Suprapubic skin (tissue), 4 donors: ENCODE measurements around the gene SLC26A2. TPM values are rescaled to one million over a fixed set of nuclear protein-coding genes. Genes with fewer than 3 reads are reported as not detected.

Source experiments
- DNase-seq, 2 donors: peaks; one replicate each; pipeline ENCODE4 v3.0.0-alpha.2; 2019; ENCODE audit warnings: low spot score in 2 of 2
- H3K27ac ChIP-seq: fragments of 200-600 bp; sonication (generic); one replicate; pipeline ENCODE4 v1.5.1; 2019
- H3K27me3 ChIP-seq: fragments of 200-600 bp; sonication (generic); one replicate; pipeline ENCODE4 v1.5.1; 2019
- H3K36me3 ChIP-seq: fragments of 200-600 bp; sonication (generic); one replicate; pipeline ENCODE4 v1.5.1; 2019
- H3K4me1 ChIP-seq: fragments of 200-600 bp; sonication (generic); one replicate; pipeline ENCODE4 v1.5.1; 2019
- H3K4me3 ChIP-seq: fragments of 200-600 bp; sonication (generic); one replicate; pipeline ENCODE4 v1.5.1; 2019; ENCODE audit warnings: mild to moderate bottlenecking
- H3K9me3 ChIP-seq: fragments of 200-600 bp; sonication (generic); one replicate; pipeline ENCODE4 v1.5.1; 2019
- CTCF ChIP-seq, 2 donors: fragments of 200-600 bp in 1 of 2; fragments of 450-650 bp in 1 of 2; sonication (generic) in 1 of 2; IDR thresholded peaks; one replicate each; pipeline ENCODE4 v1.5.1; 2016 to 2019; ENCODE audit warnings: antibody characterized with exemption in 2 of 2, mild to moderate bottlenecking in 1 of 2, moderate library complexity in 1 of 2
- EP300 ChIP-seq: sonication (generic); formaldehyde crosslinking; IDR thresholded peaks from one replicate; pipeline ENCODE4 v1.6.1; 2017; ENCODE audit warnings: antibody characterized with exemption
- POLR2A ChIP-seq, 2 donors: fragments of 450-650 bp; IDR thresholded peaks; one replicate each; pipeline ENCODE4 v1.6.1; 2017; ENCODE audit warnings: antibody characterized with exemption in 2 of 2, mild to moderate bottlenecking in 2 of 2, moderate library complexity in 2 of 2
- POLR2AphosphoS5 ChIP-seq, 3 donors: sonication (generic); formaldehyde crosslinking; IDR thresholded peaks; one replicate each; pipeline ENCODE4 v1.6.1; 2017; ENCODE audit warnings: antibody characterized with exemption in 3 of 3
- WGBS: methylation state at CpG from one replicate; pipeline ENCODE4 v1.1.5; 2018; 5-methylcytosine and 5-hydroxymethylcytosine counted together
- total RNA-seq, 4 donors: library from RNA; depleted of rRNA; stranded (reverse); fragments of >200 nt; gene quantifications; one replicate each; pipeline ENCODE4 v1.1.0, GENCODE V29; 2016

The SLC26A2 gene
- total RNA-seq, 4 donors from 2014 or later = 29.9 to 62.2 (median 46.0) TPM

- WGBS = 39% methylated on average over 14 of the region's 14 CpGs
- Histone ChIP-seq H3K36me3 (no peaks in the 10 kb centered on the region), H3K4me3 (peak overlapping the region; percentile 94), H3K4me1 (peaks cover 24% of the 10 kb centered on the region), H3K9me3 (no peaks in the 10 kb centered on the region), H3K27me3 (no peaks in the 10 kb centered on the region), H3K27ac (peak overlapping the region; percentile 92)
- peak; percentile 24 to 29 for TF ChIP-seq CTCF (IDR thresholded peaks at IDR 0.05)
- no peak for TF ChIP-seq POLR2AphosphoS5 (IDR thresholded peaks at IDR 0.05)
- DNase-seq = no peak
Observed at GRCh38 chr5:149959406-149960236, 937 bp upstream of the SLC26A2 start.

- Histone ChIP-seq H3K27me3 (no peaks in the 10 kb centered on the region), H3K9me3 (no peaks in the 10 kb centered on the region), H3K36me3 (no peaks in the 10 kb centered on the region), H3K4me1 (peaks cover 24% of the 10 kb centered on the region), H3K27ac (peak overlapping the region; percentile 92), H3K4me3 (peak overlapping the region; percentile 94)
- WGBS = 27% methylated on average over 9 of the region's 23 CpGs
- no peak for TF ChIP-seq CTCF (IDR thresholded peaks at IDR 0.05)
- no peak for TF ChIP-seq POLR2AphosphoS5 (IDR thresholded peaks at IDR 0.05)
- TF ChIP-seq POLR2A (IDR thresholded peaks at IDR 0.05) = no peak
- TF ChIP-seq EP300 = no peak
- no peak for DNase-seq
Observed at GRCh38 chr5:149961186-149961685, 678 bp downstream of the SLC26A2 start.

- Histone ChIP-seq H3K4me1 (peaks cover 24% of the 10 kb centered on the region), H3K4me3 (no peak overlapping the region), H3K27me3 (no peaks in the 10 kb centered on the region), H3K27ac (no peak overlapping the region), H3K36me3 (no peaks in the 10 kb centered on the region), H3K9me3 (no peaks in the 10 kb centered on the region)
- 60% methylated on average over 6 of the region's 6 CpGs for WGBS
- DNase-seq = no peak
- no peak for TF ChIP-seq POLR2AphosphoS5 (IDR thresholded peaks at IDR 0.05)
- peak; percentile 11 to 20 for TF ChIP-seq CTCF (IDR thresholded peaks at IDR 0.05)
- no peak for TF ChIP-seq POLR2A (IDR thresholded peaks at IDR 0.05)
- no peak for TF ChIP-seq EP300
Observed at GRCh38 chr5:149961957-149962409, 1.4 kb downstream of the SLC26A2 start.

GRCh38 chr5:149962601-149963300 is 2.2 kb downstream of the SLC26A2 start:
- 89% methylated on average over 5 of the region's 5 CpGs for WGBS
- H3K36me3 ChIP-seq = no peaks in the 10 kb centered on the region
- TF ChIP-seq EP300 (no peak), POLR2A (IDR thresholded peaks at IDR 0.05) (no peak), CTCF (IDR thresholded peaks at IDR 0.05) (no peak), POLR2AphosphoS5 (IDR thresholded peaks at IDR 0.05) (no peak)
- H3K4me1 ChIP-seq = peaks cover 24% of the 10 kb centered on the region
- H3K27me3 ChIP-seq = no peaks in the 10 kb centered on the region
- no peak overlapping the region for H3K4me3 ChIP-seq
- no peaks in the 10 kb centered on the region for H3K9me3 ChIP-seq
- H3K27ac ChIP-seq = no peak overlapping the region
- no peak for DNase-seq

GRCh38 chr5:149963729-149964128 is 3.2 kb downstream of the SLC26A2 start:
- WGBS = 96% methylated on average over 3 of the region's 3 CpGs

More at GRCh38 chr5:149963729-149964128, 3.2 kb downstream of the SLC26A2 start:
- DNase-seq = no peak
- Histone ChIP-seq H3K4me1 (peaks cover 24% of the 10 kb centered on the region), H3K27me3 (no peaks in the 10 kb centered on the region), H3K9me3 (no peaks in the 10 kb centered on the region), H3K36me3 (no peaks in the 10 kb centered on the region), H3K4me3 (no peak overlapping the region), H3K27ac (no peak overlapping the region)
- no peak for TF ChIP-seq POLR2AphosphoS5 (IDR thresholded peaks at IDR 0.05)
- TF ChIP-seq CTCF (IDR thresholded peaks at IDR 0.05) = no peak
- TF ChIP-seq EP300 = no peak
- no peak for TF ChIP-seq POLR2A (IDR thresholded peaks at IDR 0.05)
